ENCODE results near the gene HSBP1L1.

GRCh38 chr18:79930020-79930642 lies 34.3 kb upstream of the HSBP1L1 start:
- TF ChIP-seq, protein P1, sequence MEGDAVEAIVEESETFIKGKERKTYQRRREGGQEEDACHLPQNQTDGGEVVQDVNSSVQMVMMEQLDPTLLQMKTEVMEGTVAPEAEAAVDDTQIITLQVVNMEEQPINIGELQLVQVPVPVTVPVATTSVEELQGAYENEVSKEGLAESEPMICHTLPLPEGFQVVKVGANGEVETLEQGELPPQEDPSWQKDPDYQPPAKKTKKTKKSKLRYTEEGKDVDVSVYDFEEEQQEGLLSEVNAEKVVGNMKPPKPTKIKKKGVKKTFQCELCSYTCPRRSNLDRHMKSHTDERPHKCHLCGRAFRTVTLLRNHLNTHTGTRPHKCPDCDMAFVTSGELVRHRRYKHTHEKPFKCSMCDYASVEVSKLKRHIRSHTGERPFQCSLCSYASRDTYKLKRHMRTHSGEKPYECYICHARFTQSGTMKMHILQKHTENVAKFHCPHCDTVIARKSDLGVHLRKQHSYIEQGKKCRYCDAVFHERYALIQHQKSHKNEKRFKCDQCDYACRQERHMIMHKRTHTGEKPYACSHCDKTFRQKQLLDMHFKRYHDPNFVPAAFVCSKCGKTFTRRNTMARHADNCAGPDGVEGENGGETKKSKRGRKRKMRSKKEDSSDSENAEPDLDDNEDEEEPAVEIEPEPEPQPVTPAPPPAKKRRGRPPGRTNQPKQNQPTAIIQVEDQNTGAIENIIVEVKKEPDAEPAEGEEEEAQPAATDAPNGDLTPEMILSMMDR (IDR thresholded peaks at IDR 0.05; ENCODE audit: insufficient read depth, low read depth, low read length), result no peak
- TF ChIP-seq EZH2 (IDR thresholded peaks at IDR 0.05; ENCODE audit: insufficient read depth, low read length), result no peak
